Ovary (tissue), 9 donors: ENCODE measurements around the gene C1orf50. TPM values are rescaled to one million over a fixed set of nuclear protein-coding genes. Genes with fewer than 3 reads are reported as not detected.

Experiments used
- DNase-seq, 5 donors: peaks; one replicate each; pipeline ENCODE4 v3.0.0-alpha.2; 2019 to 2020
- H3K27ac ChIP-seq, 2 donors: fragments of 200-600 bp; one replicate each; pipeline versions ENCODE4 v1.5.1 to v1.8.0; 2019 to 2022
- H3K27me3 ChIP-seq: fragments of 200-600 bp; one replicate; pipeline ENCODE4 v1.8.0; 2022
- H3K36me3 ChIP-seq: fragments of 200-600 bp; sonication (generic); one replicate; pipeline ENCODE4 v1.5.1; 2019
- H3K4me1 ChIP-seq: one replicate; pipeline ENCODE4 v1.8.1; 2013; ENCODE audit warnings: mild to moderate bottlenecking, moderate library complexity; ENCODE audit not compliant: insufficient read depth
- H3K4me3 ChIP-seq: fragments of 200-600 bp; sonication (generic); one replicate; pipeline ENCODE4 v1.5.1; 2017
- H3K9me3 ChIP-seq, 2 donors: fragments of 200-600 bp in 1 of 2; sonication (generic) in 1 of 2; one replicate each; pipeline versions ENCODE4 v1.5.1 to v1.8.1; 2013 to 2019; ENCODE audit warnings: mild to moderate bottlenecking in 1 of 2, moderate library complexity in 1 of 2
- CTCF ChIP-seq, 3 donors: fragments of 450-650 bp in 2 of 3; fragments of 200-600 bp in 1 of 3; IDR thresholded peaks; one replicate each; pipeline versions ENCODE4 v1.5.1 to v1.8.0; 2016 to 2022; ENCODE audit warnings: antibody characterized with exemption in 3 of 3, mild to moderate bottlenecking in 1 of 3
- EP300 ChIP-seq: sonication (generic); formaldehyde crosslinking; IDR thresholded peaks from one replicate; pipeline ENCODE4 v1.6.1; 2017; ENCODE audit warnings: antibody characterized with exemption
- POLR2A ChIP-seq: fragments of 450-650 bp; IDR thresholded peaks from one replicate; pipeline ENCODE4 v1.6.1; 2017; ENCODE audit warnings: antibody characterized with exemption, mild to moderate bottlenecking, moderate library complexity
- WGBS, 3 donors: extraction: QIAGEN DNeasy Blood & Tissue Kit in 1 of 3; methylation state at CpG; one replicate each; pipeline versions ENCODE4 v1.1.5 to v1.1.7; 2013 to 2017; 5-methylcytosine and 5-hydroxymethylcytosine counted together
- intact Hi-C, 4 donors: fragments of 100-400 bp; cut with DNase I; formaldehyde crosslinking; loops; one replicate each; pipeline versions ENCODE4 v1.11.0 to v1.15.1; 2022 to 2023
- polyA plus RNA-seq, 2 donors: library from polyadenylated mRNA; stranded (reverse); fragments of 200-250 nt in 1 of 2; fragments of 350-450 nt in 1 of 2; fragmentation: Illumina TruSeq in 1 of 2; extraction: RNeasy Lipid Tissue Mini Kit (QIAGEN cat#74804) in 1 of 2; gene quantifications; one replicate each; pipeline ENCODE4 v1.2.3, GENCODE V29; 2013 to 2014
- total RNA-seq, 7 donors: library from RNA; depleted of rRNA in 2 of 7; stranded (reverse); fragments of >200 nt in 2 of 7; fragmentation: NEBNext Ultra II Directional in 3 of 7; extraction: Animal tissue kit (Norgen Biotek cat#: 25700) in 3 of 7; gene quantifications; one replicate each; pipeline versions ENCODE4 v1.1.0 to v1.2.4, GENCODE V29; 2016 to 2023
- donor health status: DM: no; HTN: no; CAD: no; lungs with moderate emphysema.
- donor health status: DM: no; HTN: no; CAD: no.
- donor health status: Bipolar disorder and iron deficiency.
- donor health status: DM: yes; HTN: yes; CAD: no.
- donor health status: DM: no; HTN: no; CAD: no.
- donor health status: DM: yes; HTN: yes; CAD: no.

C1orf50 gene
- total and polyA plus RNA-seq, 9 donors = 1.3 to 13.6 (median 5.8) TPM

GRCh38 chr1:42779725-42780124 lies 12.7 kb downstream of the C1orf50 start:
- intact Hi-C loops = loop anchor here in 2 of 4 donors (10.0 kb wide), 1 partner anchor 285 kb away; no protein-coding TSS in a partner anchor
- no peaks in the 10 kb centered on the region for H3K27me3 ChIP-seq
- WGBS, 3 donors = 77 to 86% (median 80%) methylated on average over 2 of the region's 2 CpGs
- no peaks in the 10 kb centered on the region for H3K36me3 ChIP-seq
- TF ChIP-seq EP300 (no peak), CTCF (IDR thresholded peaks at IDR 0.05) (no peak), POLR2A (no peak)
- no peak overlapping the region for H3K4me3 ChIP-seq
- DNase-seq = no peak
- no peaks in the 10 kb centered on the region for H3K4me1 ChIP-seq
- H3K9me3 ChIP-seq = no peaks in the 10 kb centered on the region
- no peak overlapping the region for H3K27ac ChIP-seq

- Histone ChIP-seq H3K4me1 (peaks cover 2% of the 10 kb centered on the region), H3K27ac (no peak overlapping the region), H3K27me3 (no peaks in the 10 kb centered on the region), H3K9me3 (no peaks in the 10 kb centered on the region), H3K36me3 (no peaks in the 10 kb centered on the region), H3K4me3 (no peak overlapping the region)
- WGBS, 3 donors = 92 to 95% (median 93%) methylated on average over 1 of the region's 1 CpG
- no peak for DNase-seq
- TF ChIP-seq CTCF (IDR thresholded peaks at IDR 0.05) (no peak), EP300 (no peak), POLR2A (no peak)
- intact Hi-C loops = loop anchor here in 1 of 4 donors (10.0 kb wide), 1 partner anchor 285 kb away; no protein-coding TSS in a partner anchor
Measured at GRCh38 chr1:42780176-42780575, 13.1 kb downstream of the C1orf50 start.

- Histone ChIP-seq H3K4me1 (peaks cover 5% of the 10 kb centered on the region), H3K9me3 (no peaks in the 10 kb centered on the region), H3K27me3 (no peaks in the 10 kb centered on the region), H3K36me3 (no peaks in the 10 kb centered on the region), H3K27ac (no peak overlapping the region), H3K4me3 (no peak overlapping the region)
- WGBS, 3 donors = 95 to 96% (median 96%) methylated on average over 2 of the region's 2 CpGs
- DNase-seq = no peak
- TF ChIP-seq EP300 (no peak), CTCF (IDR thresholded peaks at IDR 0.05) (no peak), POLR2A (no peak)
- intact Hi-C loops = loop anchor here in 1 of 4 donors (10.0 kb wide), 1 partner anchor 282 kb away; no protein-coding TSS in a partner anchor
Measured at GRCh38 chr1:42783092-42783491, 16.0 kb downstream of the C1orf50 start.

- H3K4me3 ChIP-seq = no peak overlapping the region
- H3K36me3 ChIP-seq = no peaks in the 10 kb centered on the region
- no peak for DNase-seq
- H3K4me1 ChIP-seq = peaks cover 5% of the 10 kb centered on the region
- 68 to 83% (median 81%) methylated on average over 18 of the region's 18 CpGs for WGBS, 3 donors
- TF ChIP-seq CTCF (IDR thresholded peaks at IDR 0.05) = no peak
- no peak for TF ChIP-seq EP300
- TF ChIP-seq POLR2A = no peak
- no peak overlapping the region for H3K27ac ChIP-seq
- intact Hi-C loops = loop anchor here in 1 of 4 donors (10.0 kb wide), 1 partner anchor 280 kb away; no protein-coding TSS in a partner anchor
- H3K27me3 ChIP-seq = no peaks in the 10 kb centered on the region
- no peaks in the 10 kb centered on the region for H3K9me3 ChIP-seq
Measured at GRCh38 chr1:42784547-42784945, 17.5 kb downstream of the C1orf50 start.
